GM12872 (cell line): Measurements from ENCODE around the gene KCNK17.

ENCODE experiments used
- CTCF ChIP-seq: IDR thresholded peaks from 3 replicates; pipeline ENCODE4 v1.5.1; 2011; ENCODE audit warnings: low read depth, mild to moderate bottlenecking, low read length, moderate library complexity; ENCODE audit not compliant: insufficient read depth

KCNK17 gene

GRCh38 chr6:39319621-39320362, 5.6 kb upstream of the KCNK17 start:
- no peak for TF ChIP-seq CTCF

GRCh38 chr6:39317256-39317655, 3.0 kb upstream of the KCNK17 start:
- no peak for TF ChIP-seq CTCF

GRCh38 chr6:39313526-39314272, 520 bp downstream of the KCNK17 start:
- no peak for TF ChIP-seq CTCF

GRCh38 chr6:39312912-39313525, 1.2 kb downstream of the KCNK17 start:
- TF ChIP-seq CTCF = no peak

GRCh38 chr6:39310542-39310941, 3.7 kb downstream of the KCNK17 start:
- no peak for TF ChIP-seq CTCF

- peak; percentile 91 for TF ChIP-seq CTCF
Measured at GRCh38 chr6:39309942-39310531, 4.2 kb downstream of the KCNK17 start.

GRCh38 chr6:39307462-39307861, 6.8 kb downstream of the KCNK17 start:
- no peak for TF ChIP-seq CTCF
